Right cardiac atrium (tissue), 5 donors: Measurements from ENCODE around the gene MAPT. TPM values are rescaled to one million over a fixed set of nuclear protein-coding genes. Genes with fewer than 3 reads are reported as not detected.

ENCODE experiments used
- ATAC-seq, 2 donors: fragments of 200-7000 bp; cut with Tn5 transposase; one replicate each; pipeline versions ENCODE4 v1.8.0 to v1.9.1; 2020; ENCODE audit warnings: moderate library complexity in 2 of 2, mild to moderate bottlenecking in 1 of 2
- DNase-seq, 3 donors: peaks; one replicate each; pipeline ENCODE4 v3.0.0-alpha.2; 2020
- H3K27ac ChIP-seq: one replicate; pipeline ENCODE4 v1.5.1; 2013; ENCODE audit warnings: mild to moderate bottlenecking, low read length, control low read depth, moderate library complexity
- H3K27me3 ChIP-seq: one replicate; pipeline ENCODE4 v1.6.1; 2013; ENCODE audit not compliant: control insufficient read depth, insufficient read depth
- H3K4me1 ChIP-seq: one replicate; pipeline ENCODE4 v1.6.1; 2013; ENCODE audit warnings: low read length; ENCODE audit not compliant: control insufficient read depth, insufficient read depth
- H3K4me3 ChIP-seq: one replicate; pipeline ENCODE4 v1.5.1; 2013; ENCODE audit warnings: low read length, control low read depth
- H3K9me3 ChIP-seq: one replicate; pipeline ENCODE4 v1.6.1; 2013; ENCODE audit warnings: low read length; ENCODE audit not compliant: control insufficient read depth
- WGBS: extraction: QIAGEN DNeasy Blood & Tissue Kit; methylation state at CpG from one replicate; pipeline ENCODE4 v1.1.7; 2013; 5-methylcytosine and 5-hydroxymethylcytosine counted together
- intact Hi-C, 4 donors: fragments of 100-400 bp; cut with DNase I; formaldehyde crosslinking; loops; one replicate each; pipeline versions ENCODE4 v1.11.0 to v1.14.0; 2022 to 2023
- polyA plus RNA-seq: library from polyadenylated mRNA; stranded (reverse); fragments of 200-250 nt; gene quantifications from one replicate; pipeline ENCODE4 v1.2.3, GENCODE V29; 2013
- total RNA-seq, 4 donors: library from RNA; stranded (reverse); fragmentation: NEBNext Ultra II Directional; extraction: Animal tissue kit (Norgen Biotek cat#: 25700); gene quantifications; one replicate each; pipeline ENCODE4 v1.2.1, GENCODE V29; 2021
- donor health status: healthy with polysubstance abuse.
- donor health status: DM: no; HTN: yes; CAD: no.
- donor health status: DM: no; HTN: no; CAD: no.
- donor health status: DM: no; HTN: yes; CAD: no; lungs with severe emphysema.
- donor health status: DM: yes; HTN: yes; CAD: no.

The MAPT gene
- total and polyA plus RNA-seq, 5 donors, result 6.9 to 15.1 (median 8.2) TPM

- H3K27me3 ChIP-seq, result no peaks in the 10 kb centered on the region
- intact Hi-C loops, result no loop called here
- no peaks in the 10 kb centered on the region for H3K4me1 ChIP-seq
- H3K4me3 ChIP-seq, result no peak overlapping the region
- ATAC-seq, result no peak
- no peaks in the 10 kb centered on the region for H3K9me3 ChIP-seq
- no peak for DNase-seq
- 86% methylated on average over 2 of the region's 2 CpGs for WGBS
- H3K27ac ChIP-seq, result no peak overlapping the region
Observed at GRCh38 chr17:45883063-45883462, 11.3 kb upstream of the MAPT start.

- intact Hi-C loops, result no loop called here
- no peaks in the 10 kb centered on the region for H3K4me1 ChIP-seq
Observed at GRCh38 chr17:45886852-45887251, 7.5 kb upstream of the MAPT start.

GRCh38 chr17:45888392-45888791, 6.0 kb upstream of the MAPT start:
- Histone ChIP-seq H3K9me3 (no peaks in the 10 kb centered on the region), H3K27ac (no peak overlapping the region), H3K4me1 (no peaks in the 10 kb centered on the region), H3K27me3 (no peaks in the 10 kb centered on the region), H3K4me3 (no peak overlapping the region)
- ATAC-seq, result no peak
- intact Hi-C loops, result no loop called here
- 46% methylated on average over 5 of the region's 5 CpGs for WGBS
- DNase-seq, result no peak

More at GRCh38 chr17:45886852-45887251, 7.5 kb upstream of the MAPT start:
- no peaks in the 10 kb centered on the region for H3K27me3 ChIP-seq
- H3K9me3 ChIP-seq, result no peaks in the 10 kb centered on the region
- H3K4me3 ChIP-seq, result no peak overlapping the region
- H3K27ac ChIP-seq, result no peak overlapping the region
- no peak for DNase-seq
- 84% methylated on average over 2 of the region's 2 CpGs for WGBS
- ATAC-seq, result no peak

- H3K4me1 ChIP-seq, result no peaks in the 10 kb centered on the region
- H3K9me3 ChIP-seq, result no peaks in the 10 kb centered on the region
- no peak overlapping the region for H3K4me3 ChIP-seq
- no peak overlapping the region for H3K27ac ChIP-seq
- no peaks in the 10 kb centered on the region for H3K27me3 ChIP-seq
- DNase-seq (no peak), ATAC-seq (no peak)
- intact Hi-C loops, result no loop called here
- 39% methylated on average over 4 of the region's 4 CpGs for WGBS
Observed at GRCh38 chr17:45889579-45889978, 4.8 kb upstream of the MAPT start.

- H3K27me3 ChIP-seq, result no peaks in the 10 kb centered on the region
Observed at GRCh38 chr17:45893725-45894021, 681 bp upstream of the MAPT start.

GRCh38 chr17:45895304-45895968, 1.1 kb downstream of the MAPT start:
- ATAC-seq, result peak in 1 of 2 donors; percentile 7
- no peaks in the 10 kb centered on the region for H3K27me3 ChIP-seq
- H3K4me3 ChIP-seq, result peak overlapping the region; percentile 52
- H3K27ac ChIP-seq, result no peak overlapping the region
- DNase-seq, result peak in 1 of 3 donors; percentile 57
- under 1% methylated on average over 63 of the region's 63 CpGs for WGBS
- intact Hi-C loops, result loop anchor here in 1 of 4 donors (10.0 kb wide), 1 partner anchor 49 kb away; no protein-coding TSS in a partner anchor
- no peaks in the 10 kb centered on the region for H3K9me3 ChIP-seq
- H3K4me1 ChIP-seq, result no peaks in the 10 kb centered on the region

More at GRCh38 chr17:45893725-45894021, 681 bp upstream of the MAPT start:
- Histone ChIP-seq H3K4me1 (no peaks in the 10 kb centered on the region), H3K4me3 (peak overlapping the region; percentile 52), H3K27ac (no peak overlapping the region), H3K9me3 (no peaks in the 10 kb centered on the region)
- intact Hi-C loops, result loop anchor here in 1 of 4 donors (10.0 kb wide), 1 partner anchor 51 kb away; no protein-coding TSS in a partner anchor
- 52% methylated on average over 7 of the region's 7 CpGs for WGBS
- DNase-seq, result no peak
- ATAC-seq, result no peak

GRCh38 chr17:45895969-45896785, 1.8 kb downstream of the MAPT start:
- no peaks in the 10 kb centered on the region for H3K27me3 ChIP-seq
- peak overlapping the region; percentile 52 for H3K4me3 ChIP-seq
- H3K9me3 ChIP-seq, result no peaks in the 10 kb centered on the region
- DNase-seq (peak in 1 of 3 donors; percentile 31), ATAC-seq (no peak)
- H3K4me1 ChIP-seq, result no peaks in the 10 kb centered on the region
- H3K27ac ChIP-seq, result no peak overlapping the region
- WGBS, result 4% methylated on average over 55 of the region's 55 CpGs
- intact Hi-C loops, result loop anchor here in 1 of 4 donors (10.0 kb wide), 1 partner anchor 49 kb away; no protein-coding TSS in a partner anchor

GRCh38 chr17:45896803-45897693, 2.7 kb downstream of the MAPT start:
- Histone ChIP-seq H3K4me1 (no peaks in the 10 kb centered on the region), H3K27me3 (no peaks in the 10 kb centered on the region), H3K27ac (no peak overlapping the region), H3K9me3 (no peaks in the 10 kb centered on the region), H3K4me3 (no peak overlapping the region)
- 2% methylated on average over 67 of the region's 67 CpGs for WGBS
- DNase-seq, result peak in 1 of 3 donors; percentile 45
- intact Hi-C loops, result loop anchor here in 1 of 4 donors (10.0 kb wide), 1 partner anchor 48 kb away; no protein-coding TSS in a partner anchor
- no peak for ATAC-seq

- Histone ChIP-seq H3K27me3 (no peaks in the 10 kb centered on the region), H3K4me1 (no peaks in the 10 kb centered on the region), H3K9me3 (no peaks in the 10 kb centered on the region), H3K4me3 (no peak overlapping the region), H3K27ac (no peak overlapping the region)
- intact Hi-C loops, result no loop called here
- ATAC-seq (no peak), DNase-seq (no peak)
- WGBS, result 63% methylated on average over 2 of the region's 2 CpGs
Observed at GRCh38 chr17:45900136-45900535, 5.8 kb downstream of the MAPT start.

GRCh38 chr17:45900723-45901415, 6.5 kb downstream of the MAPT start:
- H3K4me3 ChIP-seq, result no peak overlapping the region
- H3K9me3 ChIP-seq, result no peaks in the 10 kb centered on the region
- no peaks in the 10 kb centered on the region for H3K27me3 ChIP-seq
- intact Hi-C loops, result no loop called here
- no peaks in the 10 kb centered on the region for H3K4me1 ChIP-seq
- H3K27ac ChIP-seq, result no peak overlapping the region
- DNase-seq (no peak), ATAC-seq (no peak)
- 88% methylated on average over 13 of the region's 13 CpGs for WGBS
